Astrocyte (in vitro differentiated cells and primary cell): ENCODE results near the gene ZP2. TPM values are rescaled to one million over a fixed set of nuclear protein-coding genes. Genes with fewer than 3 reads are reported as not detected.
"Not testable (repeated sequence)": the region's sequence is repeated elsewhere in the genome, so short reads cannot be mapped to it uniquely, and the experiment has no call there.

Experiments used
- DNase-seq: peaks from one replicate; pipeline ENCODE4 v3.0.0-alpha.2; 2010; ENCODE audit warnings: low read depth
- FAIRE-seq: peaks from 2 replicates; lab custom pipeline; 2011; peaks lifted over from hg19 to GRCh38; lab: Jason Lieb, UNC
- H2AFZ ChIP-seq: 2 replicates; pipeline ENCODE4 v1.6.0; 2012; ENCODE audit warnings: low read depth, low read length, inconsistent platforms
- H3K27ac ChIP-seq: 2 replicates; pipeline ENCODE4 v1.5.1; 2011; ENCODE audit warnings: low read depth, low read length, inconsistent platforms
- H3K27me3 ChIP-seq: 2 replicates; pipeline ENCODE4 v1.6.0; 2011; ENCODE audit warnings: low read length, inconsistent platforms; ENCODE audit not compliant: insufficient read depth
- H3K36me3 ChIP-seq: 2 replicates; pipeline ENCODE4 v1.5.1; 2011; ENCODE audit warnings: low read length, inconsistent platforms; ENCODE audit not compliant: insufficient read depth
- H3K4me1 ChIP-seq: 2 replicates; pipeline ENCODE4 v1.5.1; 2011; ENCODE audit warnings: low read length, inconsistent platforms; ENCODE audit not compliant: insufficient read depth
- H3K4me2 ChIP-seq: 2 replicates; pipeline ENCODE4 v1.6.0; 2012; ENCODE audit warnings: low read length, inconsistent platforms
- H3K4me3 ChIP-seq: 2 replicates; pipeline ENCODE4 v1.5.1; 2011; ENCODE audit warnings: low read depth, mild to moderate bottlenecking, low read length, inconsistent platforms; ENCODE audit not compliant: insufficient read depth
- H3K79me2 ChIP-seq: 2 replicates; pipeline ENCODE4 v1.6.0; 2012; ENCODE audit warnings: mild to moderate bottlenecking, low read length, inconsistent platforms; ENCODE audit not compliant: insufficient read depth
- H3K9ac ChIP-seq: 2 replicates; pipeline ENCODE4 v1.6.0; 2012; ENCODE audit warnings: mild to moderate bottlenecking, low read length, inconsistent platforms
- H3K9me3 ChIP-seq: 2 replicates; pipeline ENCODE4 v1.5.1; 2012; ENCODE audit warnings: low read depth, mild to moderate bottlenecking, low read length, inconsistent platforms; ENCODE audit not compliant: insufficient read depth
- H4K20me1 ChIP-seq: 2 replicates; pipeline ENCODE4 v1.6.0; 2012; ENCODE audit warnings: low read length, inconsistent platforms; ENCODE audit not compliant: insufficient read depth
- H3K27ac Mint-ChIP-seq: one replicate; pipeline ENCODE4 v1.8.0; 2021; ENCODE audit warnings: mild to moderate bottlenecking, mixed read lengths; ENCODE audit not compliant: unreplicated experiment
- H3K27me3 Mint-ChIP-seq: one replicate; pipeline ENCODE4 v1.8.0; 2021; ENCODE audit warnings: low read depth, mixed read lengths; ENCODE audit not compliant: unreplicated experiment
- H3K36me3 Mint-ChIP-seq: one replicate; pipeline ENCODE4 v1.8.0; 2021; ENCODE audit warnings: low read depth, mixed read lengths; ENCODE audit not compliant: unreplicated experiment
- H3K4me1 Mint-ChIP-seq: one replicate; pipeline ENCODE4 v1.8.0; 2021; ENCODE audit warnings: low read depth, mixed read lengths; ENCODE audit not compliant: unreplicated experiment
- H3K4me3 Mint-ChIP-seq: one replicate; pipeline ENCODE4 v1.8.0; 2021; ENCODE audit warnings: mild to moderate bottlenecking, moderate library complexity, mixed read lengths; ENCODE audit not compliant: unreplicated experiment
- H3K9me3 Mint-ChIP-seq: one replicate; pipeline ENCODE4 v1.8.0; 2021; ENCODE audit warnings: mild to moderate bottlenecking, mixed read lengths; ENCODE audit not compliant: unreplicated experiment
- CTCF ChIP-seq: IDR thresholded peaks from 2 replicates; pipeline ENCODE4 v1.5.1; 2011; ENCODE audit warnings: low read depth, mild to moderate bottlenecking, inconsistent platforms, low read length, moderate library complexity; ENCODE audit not compliant: insufficient read depth
- EZH2 ChIP-seq: IDR thresholded peaks from 2 replicates; pipeline ENCODE4 v1.6.1; 2012; ENCODE audit warnings: mild to moderate bottlenecking, low read length, inconsistent platforms; ENCODE audit not compliant: insufficient read depth
- total RNA-seq: library from RNA; stranded (reverse); gene quantifications from 2 replicates; pipeline ENCODE4 v1.2.1, GENCODE V29; 2021

Gene ZP2
- total RNA-seq, 1 donor from 2014 or later: not detected

GRCh38 chr16:21152160-21153030, 59.0 kb downstream of the ZP2 start:
- not testable (repeated sequence) for H3K4me1 Mint-ChIP-seq, FAIRE-seq, H3K9me3 ChIP-seq, H3K9me3 Mint-ChIP-seq, H4K20me1 ChIP-seq, H3K36me3 ChIP-seq, H3K27me3 Mint-ChIP-seq, H3K36me3 Mint-ChIP-seq, H3K4me2 ChIP-seq, H3K4me1 ChIP-seq, H3K9ac ChIP-seq, H3K27ac Mint-ChIP-seq, H3K4me3 Mint-ChIP-seq, H3K4me3 ChIP-seq, H3K79me2 ChIP-seq, DNase-seq, H2AFZ ChIP-seq, H3K27ac ChIP-seq
- peaks cover 13% of the 10 kb centered on the region for H3K27me3 ChIP-seq

GRCh38 chr16:21150375-21151001, 60.9 kb downstream of the ZP2 start, which contains the start of gene DNAH3:
Gene DNAH3 (minus strand): TSS chr16:21150846. CDS start chr16:21150319, 527 bp downstream.
- Histone ChIP-seq H2AFZ (no peak within 1 kb of the TSS), H3K4me1 (peaks cover 6% of the 10 kb centered on the region), H3K79me2 (no peaks in the 10 kb centered on the region), H3K27ac (no peak within 1 kb of the TSS), H3K4me3 (no peak within 1 kb of the TSS), H3K36me3 (no peaks in the 10 kb centered on the region), H3K27me3 (peaks cover 13% of the 10 kb centered on the region), H3K9me3 (no peaks in the 10 kb centered on the region), H3K9ac (no peak within 1 kb of the TSS), H3K4me2 (peak within 1 kb of the TSS; percentile 46), H4K20me1 (no peaks in the 10 kb centered on the region)
- Mint-ChIP-seq H3K9me3 (no peaks in the 10 kb centered on the region), H3K4me3 (no peak within 1 kb of the TSS), H3K27me3 (peaks cover 7% of the 10 kb centered on the region), H3K36me3 (no peaks in the 10 kb centered on the region), H3K4me1 (peaks cover 2% of the 10 kb centered on the region), H3K27ac (peak within 1 kb of the TSS; percentile 4)
- TF ChIP-seq CTCF (no peak), EZH2 (no peak)
- DNase-seq: no peak
- FAIRE-seq: no peak

Other genes starting within 250 kb of the ZP2 start
- not detected in 2 replicates for gene DNAH3, start 60.7 kb downstream of the ZP2 start, total RNA-seq
- gene LDAF1, start 52.9 kb downstream of the ZP2 start, total RNA-seq: 38.6 and 41.0 TPM in 2 replicates
- not detected in 2 replicates for gene ANKS4B, start 22.1 kb upstream of the ZP2 start, total RNA-seq
- 0.34 and 0.50 TPM in 2 replicates for gene CRYM, start 66.7 kb upstream of the ZP2 start, total RNA-seq